HG03520 (cell line): ENCODE results near the gene CYB5B.

Experiments used
- ATAC-seq: cut with Tn5 transposase; IDR thresholded peaks from one replicate; pipeline ENCODE4 v1.9.1; 2021; ENCODE audit warnings: mild to moderate bottlenecking, moderate library complexity; ENCODE audit not compliant: unreplicated experiment

CYB5B gene

DNA sequence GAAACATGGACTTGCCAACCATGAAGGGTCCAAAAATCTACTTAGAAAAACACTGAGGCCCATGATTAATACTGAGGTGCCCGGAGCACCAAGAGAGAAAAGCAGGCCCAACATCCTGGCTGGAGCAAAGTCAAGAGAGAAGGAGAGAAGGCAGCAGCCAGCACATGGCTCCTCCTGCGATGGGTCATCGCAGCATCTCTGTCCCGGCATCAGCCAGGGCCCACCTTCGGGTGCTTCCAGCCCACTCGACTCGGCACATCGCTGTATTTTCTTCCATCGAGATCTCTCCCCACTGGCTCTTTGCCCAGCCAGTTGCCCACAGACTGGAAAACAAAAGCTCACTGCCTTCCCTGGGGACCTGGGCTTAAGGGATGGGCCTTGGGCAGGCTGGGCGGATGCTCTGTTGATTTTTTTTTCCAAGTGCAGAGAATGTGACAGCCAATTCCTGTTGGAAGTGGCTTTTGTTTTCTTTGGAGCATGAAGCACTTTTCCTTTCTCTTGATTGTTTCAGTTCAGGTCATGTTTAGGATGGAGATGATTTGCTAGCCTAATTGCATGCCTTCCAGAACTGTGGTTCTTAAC is 58.1 kb downstream of the CYB5B start:
- ATAC-seq = no peak

- ATAC-seq = no peak
Observed at GRCh38 chr16:69483611-69484010, 59.2 kb downstream of the CYB5B start.

GRCh38 chr16:69485361-69485760 is 60.9 kb downstream of the CYB5B start:
- no peak for ATAC-seq

DNA sequence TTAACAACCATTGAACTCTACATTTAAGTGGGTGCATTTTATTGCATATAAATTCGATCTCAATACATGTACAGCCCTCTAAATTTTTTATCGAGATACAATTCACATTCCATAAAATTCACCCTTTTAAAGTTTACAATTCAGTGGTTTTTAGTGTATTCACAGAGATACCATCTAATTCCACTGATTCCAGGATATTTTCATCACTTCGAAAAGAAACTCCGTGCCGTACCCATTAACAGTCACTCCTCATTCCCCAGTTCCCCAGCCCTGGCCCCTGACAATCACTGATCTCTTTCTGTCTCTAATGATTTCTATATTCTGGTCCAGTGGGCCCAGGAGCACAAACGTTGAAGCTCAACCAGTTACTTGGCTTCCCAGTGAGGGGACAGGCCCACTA is 61.4 kb downstream of the CYB5B start:
- ATAC-seq = no peak

GRCh38 chr16:69486272-69486671 is 61.9 kb downstream of the CYB5B start:
- no peak for ATAC-seq

DNA sequence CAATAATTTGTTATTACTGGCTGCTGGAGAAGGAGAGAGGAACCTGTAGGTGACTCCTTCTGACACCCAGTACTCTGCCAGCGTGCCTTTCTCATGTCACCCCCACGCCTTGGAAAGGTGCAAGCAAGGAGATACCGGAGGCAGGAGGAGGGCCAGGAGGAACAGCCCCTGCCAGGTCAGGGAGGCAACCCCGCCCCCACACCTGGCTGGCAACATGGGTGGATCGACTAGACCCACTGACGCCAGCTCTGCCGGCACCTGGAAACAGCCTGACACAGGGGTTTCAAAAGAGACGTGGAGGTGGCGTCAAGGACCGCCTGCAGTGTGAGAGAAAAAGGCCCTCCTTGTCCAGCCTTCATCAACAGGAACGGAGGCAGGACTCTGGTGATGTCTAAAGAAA is 62.3 kb downstream of the CYB5B start:
- no peak for ATAC-seq

- ATAC-seq = no peak
Observed at GRCh38 chr16:69490707-69491324, 66.4 kb downstream of the CYB5B start.

- ATAC-seq = no peak
Observed at GRCh38 chr16:69494991-69495392, 70.6 kb downstream of the CYB5B start.

GRCh38 chr16:69495821-69496220 is 71.4 kb downstream of the CYB5B start:
- ATAC-seq = no peak

- no peak for ATAC-seq
Observed at GRCh38 chr16:69496376-69496775, 72.0 kb downstream of the CYB5B start.

- no peak for ATAC-seq
Observed at GRCh38 chr16:69496896-69497295, 72.5 kb downstream of the CYB5B start.

DNA sequence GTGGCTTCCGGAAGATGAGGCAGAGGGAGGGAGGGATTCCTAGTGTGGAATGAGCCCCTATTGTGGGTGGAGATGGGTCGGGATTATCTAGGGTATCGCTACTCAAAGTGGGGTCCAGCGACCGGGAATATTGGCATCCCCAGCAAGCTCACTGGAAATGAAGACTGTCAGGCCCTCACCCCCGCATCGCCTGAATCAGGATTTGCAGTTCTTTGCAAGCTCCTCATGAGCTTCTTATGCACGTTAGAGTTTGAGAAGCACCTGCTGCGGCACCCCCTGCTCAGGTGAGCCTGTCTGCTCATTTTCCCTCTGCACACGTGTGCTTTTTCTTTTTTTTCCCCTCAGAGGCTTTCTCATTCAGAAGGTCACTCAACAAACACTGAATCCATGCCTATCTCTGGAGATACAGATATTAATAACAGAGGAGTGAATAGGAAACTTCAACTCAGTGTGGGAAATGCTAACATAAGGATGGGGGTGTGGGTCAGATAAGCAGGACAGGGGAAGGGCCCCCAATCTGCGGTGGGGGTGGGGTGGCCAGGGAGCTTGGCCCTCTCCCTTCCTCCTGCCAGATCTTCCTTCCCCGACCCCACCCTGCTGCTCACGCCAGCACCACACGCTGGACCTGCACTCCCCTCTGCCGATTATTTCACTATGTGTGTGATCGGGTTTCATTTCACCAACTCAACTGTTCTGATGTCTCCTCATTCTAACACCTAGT is 73.6 kb downstream of the CYB5B start:
- ATAC-seq = no peak

GRCh38 chr16:69498926-69499325 is 74.5 kb downstream of the CYB5B start:
- ATAC-seq = no peak

- no peak for ATAC-seq
Observed at GRCh38 chr16:69499541-69500230, 75.3 kb downstream of the CYB5B start.

- ATAC-seq = no peak
Observed at GRCh38 chr16:69500496-69500895, 76.1 kb downstream of the CYB5B start.

DNA sequence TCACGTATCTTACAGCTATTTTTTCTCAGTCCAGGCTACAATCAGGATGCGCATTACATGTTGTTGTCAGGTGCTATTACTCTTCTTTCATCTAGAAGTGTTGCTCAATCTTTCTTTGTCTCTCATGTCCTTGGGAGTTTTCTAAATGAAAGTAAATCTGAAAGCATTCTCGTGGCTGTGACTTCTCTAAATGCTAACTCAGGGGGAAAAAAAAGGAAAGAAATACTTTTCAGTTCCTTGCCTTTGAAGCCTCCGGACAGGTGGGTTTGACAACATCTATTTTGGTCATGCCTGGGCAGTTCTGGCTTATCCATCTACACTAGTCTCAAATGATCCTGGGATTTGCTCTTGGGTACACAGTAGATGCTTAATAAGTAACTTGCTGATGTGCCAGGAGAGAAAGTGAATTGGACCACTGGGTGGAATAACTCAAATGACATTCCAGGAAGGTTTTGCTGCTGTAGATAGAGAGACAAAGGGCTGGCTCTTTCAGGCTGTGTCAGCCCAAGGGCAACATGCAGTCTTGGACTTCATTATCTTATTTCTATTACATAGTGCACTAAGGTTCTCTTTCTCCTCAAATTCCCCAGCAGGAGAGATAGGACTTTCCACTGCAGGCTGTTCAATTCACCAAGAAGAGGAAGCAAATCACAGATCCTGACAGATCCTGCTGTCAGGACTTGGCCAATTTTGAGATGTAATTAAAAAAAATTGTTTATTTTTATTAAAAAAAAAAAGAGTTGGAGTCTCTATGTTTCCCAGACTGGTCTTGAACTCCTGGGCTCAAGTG is 77.7 kb downstream of the CYB5B start:
- ATAC-seq = no peak

DNA sequence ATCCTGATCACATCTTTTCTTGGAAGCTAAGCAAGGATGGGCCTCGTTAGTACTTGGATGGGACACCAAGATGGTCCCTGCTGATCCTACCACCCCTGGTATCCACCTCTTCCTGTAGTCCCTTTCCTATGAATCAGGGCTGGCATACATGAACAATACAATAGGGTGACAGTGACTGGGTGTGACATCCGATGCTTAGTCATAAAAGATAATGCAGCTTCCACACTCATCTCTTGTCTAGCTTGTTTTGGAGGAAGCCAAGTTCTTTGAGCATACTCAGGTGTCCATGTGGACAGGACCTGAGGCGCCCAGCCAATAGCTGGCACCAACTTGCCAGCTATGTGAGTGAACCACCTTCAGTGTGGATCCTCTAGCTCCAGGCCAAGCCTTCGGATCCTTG is 78.8 kb downstream of the CYB5B start:
- no peak for ATAC-seq

DNA sequence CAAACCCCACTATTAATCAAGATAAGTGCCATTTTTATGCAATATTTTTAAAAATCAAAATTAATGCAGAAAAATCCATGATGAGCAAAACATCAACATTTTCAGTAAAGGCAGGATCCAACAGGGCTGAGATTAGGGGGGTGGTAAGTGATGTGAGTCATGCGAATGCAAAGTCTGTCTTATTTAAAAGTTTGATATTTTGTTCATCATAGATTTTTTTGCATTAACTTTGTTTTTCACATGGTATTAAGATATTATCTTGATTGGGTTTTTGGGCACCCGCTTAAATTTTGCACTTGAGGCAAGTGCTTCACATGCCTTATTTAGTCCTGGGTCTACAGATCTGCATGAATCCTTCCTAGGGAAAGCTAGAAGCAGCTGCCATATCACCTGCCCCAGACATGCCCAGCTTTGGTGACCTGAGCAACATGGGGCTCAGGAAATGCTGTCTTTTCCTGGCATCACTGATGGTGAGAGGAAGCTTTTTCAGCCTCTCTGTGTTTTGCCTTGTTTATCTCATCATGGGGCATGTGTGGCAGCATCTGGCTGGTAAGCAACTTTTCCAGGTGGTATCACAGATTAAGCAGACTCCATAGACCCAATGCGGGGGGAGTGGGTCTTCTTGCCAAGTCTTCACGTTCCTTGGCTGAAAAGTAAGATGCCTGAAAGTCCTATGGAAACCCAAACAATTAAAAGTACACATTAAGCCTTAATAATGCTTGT is 83.8 kb downstream of the CYB5B start:
- ATAC-seq = no peak

GRCh38 chr16:69509125-69509524 is 84.7 kb downstream of the CYB5B start:
- ATAC-seq = no peak

DNA sequence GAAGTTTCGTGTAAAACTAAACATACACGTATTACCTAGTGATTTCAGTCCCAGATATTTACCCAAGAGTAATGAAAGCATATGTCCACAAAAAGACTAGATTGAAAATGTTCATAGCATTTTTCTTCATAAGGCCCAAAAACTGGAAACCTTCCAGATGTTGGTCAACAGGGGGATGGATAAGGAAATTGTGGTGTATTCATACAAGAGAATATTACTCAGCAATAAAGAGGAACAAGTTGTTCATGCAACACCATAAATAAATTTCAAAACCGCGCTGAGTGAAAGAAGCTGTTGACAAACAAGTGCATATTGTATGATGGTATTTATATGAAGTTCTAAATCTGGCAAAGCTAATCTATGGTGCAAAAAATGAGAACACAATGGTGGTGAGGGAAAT is 87.2 kb downstream of the CYB5B start:
- ATAC-seq = no peak
